HL-60/S4 (cell line): Measurements from ENCODE around the gene ZNF607.

ENCODE experiments used
- in situ Hi-C: fragments of 300-500 bp; cut with MboI; formaldehyde crosslinking; loops from 2 replicates; pipeline ENCODE4 v1.14.3; 2022; ENCODE audit warnings: low sequenced_read_pairs

The ZNF607 gene

GRCh38 chr19:37654118-37654517, 65.4 kb downstream of the ZNF607 start:
- in situ Hi-C loops = no loop called here
